HepG2 (cell line): Measurements from ENCODE around the gene PARP11. TPM values are rescaled to one million over a fixed set of nuclear protein-coding genes. Genes with fewer than 3 reads are reported as not detected.

Experiments used
- ATAC-seq: fragments of 200-7000 bp; cut with Tn5 transposase; 3 replicates; pipeline ENCODE4 v1.9.1; 2020; ENCODE audit warnings: mild to moderate bottlenecking, moderate library complexity
- BruUV-seq: library from RNA; stranded (reverse); fragments of 400-500 nt; replicated peaks from 2 replicates; lab custom pipeline; 2021; lab: Mats Ljungman, UMichigan
- CTCF ChIA-PET: fragments of 300-600 bp; formaldehyde crosslinking; extraction: SDS; loops from one replicate; lab custom pipeline; 2021; ENCODE audit warnings: low total read pairs, inconsistent platforms, low intra/inter-chr PET ratio; lab: Yijun Ruan, JAX
- POLR2A ChIA-PET: fragments of 350-600 bp; sonication (Branson Sonifier 250); formaldehyde crosslinking; loops from one replicate; lab custom pipeline; 2020; ENCODE audit warnings: antibody characterized with exemption, inconsistent platforms; lab: Yijun Ruan, JAX
- DNase-seq: peaks from one replicate; pipeline ENCODE4 v3.0.0-alpha.2; 2015; ENCODE audit warnings: low spot score
- FAIRE-seq: peaks from 3 replicates; lab custom pipeline; 2011; peaks lifted over from hg19 to GRCh38; lab: Jason Lieb, UNC
- H2AFZ ChIP-seq: one replicate; pipeline ENCODE4 v1.6.1; 2011; ENCODE audit warnings: low read length, inconsistent platforms
- H3K27ac ChIP-seq: fragments of 300-600 bp; 3 replicates; pipeline ENCODE4 v1.8.0; 2011; ENCODE audit warnings: mixed run types, mild to moderate bottlenecking, mixed read lengths, low read length, inconsistent platforms; ENCODE audit not compliant: insufficient read depth; ENCODE audit errors: extremely low read length
- H3K27me3 ChIP-seq, 2 experiments: fragments of 200-600 bp in 1 of 2; 2 replicates in 1 of 2; 3 replicates in 1 of 2; pipeline versions ENCODE4 v1.6.0 to v1.8.0; 2011; ENCODE audit warnings: low read length in 2 of 2, mild to moderate bottlenecking in 2 of 2, moderate library complexity in 2 of 2, inconsistent platforms in 1 of 2; ENCODE audit not compliant: insufficient read depth in 2 of 2, control insufficient read depth in 1 of 2
- H3K36me3 ChIP-seq, 2 experiments: fragments of 200-600 bp in 1 of 2; replicated peaks in 1 of 2; 2 replicates in 1 of 2; 3 replicates in 1 of 2; pipeline versions ENCODE4 v1.5.1 to v1.8.0; 2011; ENCODE audit warnings: low read length in 2 of 2, inconsistent platforms in 1 of 2; ENCODE audit not compliant: insufficient read depth in 2 of 2, control insufficient read depth in 1 of 2
- H3K4me1 ChIP-seq: 2 replicates; pipeline ENCODE4 v1.5.1; 2012; ENCODE audit warnings: low read length, inconsistent platforms; ENCODE audit not compliant: insufficient read depth
- H3K4me2 ChIP-seq: 2 replicates; pipeline ENCODE4 v1.6.0; 2011; ENCODE audit warnings: low read depth, low read length, inconsistent platforms
- H3K4me3 ChIP-seq, 3 experiments: fragments of 200-600 bp in 1 of 3; sonication (generic), shearing (Covaris generic) in 1 of 3; replicated peaks in 1 of 3; 2 replicates each; pipeline ENCODE4 v1.5.1; 2011 to 2016; ENCODE audit warnings: low read length in 3 of 3, inconsistent platforms in 2 of 3, low read depth in 2 of 3, mild to moderate bottlenecking in 2 of 3, control low read depth in 1 of 3, mixed read lengths in 1 of 3; ENCODE audit not compliant: insufficient read depth in 1 of 3
- H3K79me2 ChIP-seq: one replicate; pipeline ENCODE4 v1.6.1; 2011; ENCODE audit warnings: low read length, inconsistent platforms; ENCODE audit not compliant: insufficient read depth
- H3K9ac ChIP-seq: 2 replicates; pipeline ENCODE4 v1.6.0; 2011; ENCODE audit warnings: mild to moderate bottlenecking, low read depth, low read length, inconsistent platforms; ENCODE audit not compliant: insufficient read depth
- H3K9me3 ChIP-seq: 2 replicates; pipeline ENCODE4 v1.5.1; 2012; ENCODE audit warnings: mild to moderate bottlenecking, low read length
- H4K20me1 ChIP-seq: 2 replicates; pipeline ENCODE4 v1.6.0; 2011; ENCODE audit warnings: inconsistent platforms, mild to moderate bottlenecking, low read length, moderate library complexity; ENCODE audit not compliant: insufficient read depth
- ELF3 ChIP-seq: IDR thresholded peaks from 2 replicates; pipeline ENCODE4 v1.6.1; 2016; ENCODE audit warnings: missing genetic modification reagents, missing compliant biosample characterization
- MAZ ChIP-seq, 2 experiments: sonication (generic) in 1 of 2; formaldehyde crosslinking in 1 of 2; IDR thresholded peaks; 2 replicates each; pipeline versions ENCODE4 v1.5.0 to v1.6.1; 2012 to 2020; ENCODE audit warnings: low read depth in 2 of 2, mild to moderate bottlenecking in 2 of 2, borderline replicate concordance in 1 of 2, improper control_type of control experiment in 1 of 2, low read length in 1 of 2, missing genetic modification reagents in 1 of 2, moderate library complexity in 1 of 2
- NBN ChIP-seq: fragments of 450-650 bp; conservative IDR thresholded peaks from 2 replicates; pipeline ENCODE4 v1.6.1; 2017
- NFE2L1 ChIP-seq: sonication (generic); formaldehyde crosslinking; IDR thresholded peaks from 2 replicates; pipeline ENCODE4 v1.4.0; 2020; ENCODE audit warnings: missing genetic modification reagents, mild to moderate bottlenecking, borderline replicate concordance
- POLR2AphosphoS2 ChIP-seq: IDR thresholded peaks from 2 replicates; pipeline ENCODE4 v1.6.1; 2011; ENCODE audit warnings: low read depth, low read length, improper control_type of control experiment
- RBM22 ChIP-seq: fragments of 200-400 bp; formaldehyde crosslinking; optimal IDR thresholded peaks from 2 replicates; pipeline ENCODE3; 2017; ENCODE audit warnings: mild to moderate bottlenecking, low read length, moderate library complexity
- ZMAT3 ChIP-seq: sonication (generic); formaldehyde crosslinking; conservative IDR thresholded peaks from 2 replicates; pipeline ENCODE4 v1.7.0; 2021; ENCODE audit warnings: missing genetic modification reagents
- ZNF543 ChIP-seq: sonication (generic); formaldehyde crosslinking; IDR thresholded peaks from 2 replicates; pipeline ENCODE4 v1.4.0; 2020; ENCODE audit warnings: mild to moderate bottlenecking, missing genetic modification reagents
- ZSCAN12 ChIP-seq: sonication (generic); formaldehyde crosslinking; IDR thresholded peaks from 2 replicates; pipeline ENCODE4 v1.9.0; 2021; ENCODE audit warnings: mild to moderate bottlenecking, missing genetic modification reagents
- WGBS: methylation state at CpG from one replicate; pipeline ENCODE4 v1.1.6; 2017; ENCODE audit warnings: low lambda C conversion rate; 5-methylcytosine and 5-hydroxymethylcytosine counted together
- in situ Hi-C: cut with HindIII; loops from 2 replicates; pipeline ENCODE4 v1.10.0; 2017; ENCODE audit warnings: low pct_unique_long_range_greater_than_20kb; ENCODE audit not compliant: extremely low pct_ligation_motif_present
- intact Hi-C: fragments of 100-400 bp; cut with micrococcal nuclease; formaldehyde crosslinking; loops from one replicate; pipeline ENCODE4 v1.10.0; 2022; ENCODE audit not compliant: unreplicated experiment
- polyA plus RNA-seq, 8 experiments: library from polyadenylated mRNA; depleted of rRNA in 3 of 8; stranded (reverse) in 7 of 8; unstranded in 1 of 8; fragments of >200 nt; fragmentation: Illumina TruSeq in 4 of 8; extraction: Trizol in 4 of 8; gene quantifications; 2 replicates each; pipeline versions ENCODE4 v1.2.1 to v1.2.3, GENCODE V29; 2011 to 2016; ENCODE audit warnings: low read depth in 4 of 8, missing spikeins in 1 of 8, mixed read lengths in 1 of 8; ENCODE audit not compliant: insufficient read depth in 1 of 8
- total RNA-seq, 5 experiments: library from RNA; depleted of rRNA; stranded (reverse); fragments of >200 nt; fragmentation: Illumina TruSeq; extraction: Trizol; gene quantifications; 2 replicates each; pipeline ENCODE4 v1.2.3, GENCODE V29; 2016; ENCODE audit warnings: low read depth in 1 of 5
- TF ChIP-seq, protein P1 (sequence below): sonication (generic); formaldehyde crosslinking; IDR thresholded peaks from 2 replicates; pipeline ENCODE4 v1.9.0; 2021; ENCODE audit warnings: missing genetic modification reagents, borderline replicate concordance
- TF ChIP-seq, protein P2 (sequence below): sonication (generic); formaldehyde crosslinking; IDR thresholded peaks from 2 replicates; pipeline ENCODE4 v1.4.0; 2020; ENCODE audit warnings: missing genetic modification reagents, mild to moderate bottlenecking, borderline replicate concordance
- TF ChIP-seq, protein P3 (sequence below): sonication (generic); formaldehyde crosslinking; IDR thresholded peaks from 2 replicates; pipeline ENCODE4 v1.8.0; 2022; ENCODE audit warnings: low read depth, missing genetic modification reagents
- TF ChIP-seq, protein P4 (sequence below): sonication (generic); formaldehyde crosslinking; IDR thresholded peaks from 2 replicates; pipeline ENCODE4 v1.5.1; 2020; ENCODE audit warnings: missing genetic modification reagents, mild to moderate bottlenecking, borderline replicate concordance

PARP11 gene
- total and polyA plus RNA-seq, 2 of the 13 experiments (the other 11 are each of a cell fraction or from before 2014, with no cell fraction given) = 4.0 to 7.6 TPM

DNA sequence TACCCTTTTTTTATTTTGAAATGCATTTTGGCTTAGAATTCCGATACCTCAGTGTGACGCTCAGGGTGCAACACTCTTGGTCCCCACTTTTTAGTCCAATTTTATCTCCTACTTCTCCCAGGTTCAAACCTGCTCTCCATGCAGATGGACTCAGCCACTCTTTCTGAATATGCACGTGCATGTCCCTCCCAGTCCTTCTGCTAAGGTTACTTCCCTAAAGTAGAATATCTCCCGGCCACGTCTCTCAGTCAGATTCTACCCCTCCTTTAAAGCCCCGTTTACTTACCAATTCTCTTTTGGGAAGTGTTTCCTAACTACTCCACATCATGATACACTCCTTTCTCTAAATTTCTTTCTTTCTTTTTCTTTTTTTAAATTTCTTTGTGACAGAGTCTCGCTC is 15.5 kb upstream of the PARP11 start:
- CTCF ChIA-PET = no interaction called here
- BruUV-seq = no TSS peak
- TF ChIP-seq ZSCAN12 (CRISPR knock-in tag) (no peak), POLR2AphosphoS2 (no peak), ELF3 (no peak), NBN (no peak), RBM22 (no peak), NFE2L1 (no peak), MAZ (IDR thresholded peaks at IDR 0.05; ENCODE audit: borderline replicate concordance, low read depth, low read length) (no peak), MAZ (CRISPR knock-in tag; IDR thresholded peaks at IDR 0.05; ENCODE audit: low read depth) (no peak), ZMAT3 (no peak), ZNF543 (CRISPR knock-in tag) (no peak)
- TF ChIP-seq, protein P1, sequence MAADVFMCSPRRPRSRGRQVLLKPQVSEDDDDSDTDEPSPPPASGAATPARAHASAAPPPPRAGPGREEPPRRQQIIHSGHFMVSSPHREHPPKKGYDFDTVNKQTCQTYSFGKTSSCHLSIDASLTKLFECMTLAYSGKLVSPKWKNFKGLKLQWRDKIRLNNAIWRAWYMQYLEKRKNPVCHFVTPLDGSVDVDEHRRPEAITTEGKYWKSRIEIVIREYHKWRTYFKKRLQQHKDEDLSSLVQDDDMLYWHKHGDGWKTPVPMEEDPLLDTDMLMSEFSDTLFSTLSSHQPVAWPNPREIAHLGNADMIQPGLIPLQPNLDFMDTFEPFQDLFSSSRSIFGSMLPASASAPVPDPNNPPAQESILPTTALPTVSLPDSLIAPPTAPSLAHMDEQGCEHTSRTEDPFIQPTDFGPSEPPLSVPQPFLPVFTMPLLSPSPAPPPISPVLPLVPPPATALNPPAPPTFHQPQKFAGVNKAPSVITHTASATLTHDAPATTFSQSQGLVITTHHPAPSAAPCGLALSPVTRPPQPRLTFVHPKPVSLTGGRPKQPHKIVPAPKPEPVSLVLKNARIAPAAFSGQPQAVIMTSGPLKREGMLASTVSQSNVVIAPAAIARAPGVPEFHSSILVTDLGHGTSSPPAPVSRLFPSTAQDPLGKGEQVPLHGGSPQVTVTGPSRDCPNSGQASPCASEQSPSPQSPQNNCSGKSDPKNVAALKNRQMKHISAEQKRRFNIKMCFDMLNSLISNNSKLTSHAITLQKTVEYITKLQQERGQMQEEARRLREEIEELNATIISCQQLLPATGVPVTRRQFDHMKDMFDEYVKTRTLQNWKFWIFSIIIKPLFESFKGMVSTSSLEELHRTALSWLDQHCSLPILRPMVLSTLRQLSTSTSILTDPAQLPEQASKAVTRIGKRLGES (CRISPR knock-in tag) = no peak
- TF ChIP-seq, protein P2, sequence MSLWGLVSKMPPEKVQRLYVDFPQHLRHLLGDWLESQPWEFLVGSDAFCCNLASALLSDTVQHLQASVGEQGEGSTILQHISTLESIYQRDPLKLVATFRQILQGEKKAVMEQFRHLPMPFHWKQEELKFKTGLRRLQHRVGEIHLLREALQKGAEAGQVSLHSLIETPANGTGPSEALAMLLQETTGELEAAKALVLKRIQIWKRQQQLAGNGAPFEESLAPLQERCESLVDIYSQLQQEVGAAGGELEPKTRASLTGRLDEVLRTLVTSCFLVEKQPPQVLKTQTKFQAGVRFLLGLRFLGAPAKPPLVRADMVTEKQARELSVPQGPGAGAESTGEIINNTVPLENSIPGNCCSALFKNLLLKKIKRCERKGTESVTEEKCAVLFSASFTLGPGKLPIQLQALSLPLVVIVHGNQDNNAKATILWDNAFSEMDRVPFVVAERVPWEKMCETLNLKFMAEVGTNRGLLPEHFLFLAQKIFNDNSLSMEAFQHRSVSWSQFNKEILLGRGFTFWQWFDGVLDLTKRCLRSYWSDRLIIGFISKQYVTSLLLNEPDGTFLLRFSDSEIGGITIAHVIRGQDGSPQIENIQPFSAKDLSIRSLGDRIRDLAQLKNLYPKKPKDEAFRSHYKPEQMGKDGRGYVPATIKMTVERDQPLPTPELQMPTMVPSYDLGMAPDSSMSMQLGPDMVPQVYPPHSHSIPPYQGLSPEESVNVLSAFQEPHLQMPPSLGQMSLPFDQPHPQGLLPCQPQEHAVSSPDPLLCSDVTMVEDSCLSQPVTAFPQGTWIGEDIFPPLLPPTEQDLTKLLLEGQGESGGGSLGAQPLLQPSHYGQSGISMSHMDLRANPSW (CRISPR knock-in tag) = no peak
- TF ChIP-seq, protein P3, sequence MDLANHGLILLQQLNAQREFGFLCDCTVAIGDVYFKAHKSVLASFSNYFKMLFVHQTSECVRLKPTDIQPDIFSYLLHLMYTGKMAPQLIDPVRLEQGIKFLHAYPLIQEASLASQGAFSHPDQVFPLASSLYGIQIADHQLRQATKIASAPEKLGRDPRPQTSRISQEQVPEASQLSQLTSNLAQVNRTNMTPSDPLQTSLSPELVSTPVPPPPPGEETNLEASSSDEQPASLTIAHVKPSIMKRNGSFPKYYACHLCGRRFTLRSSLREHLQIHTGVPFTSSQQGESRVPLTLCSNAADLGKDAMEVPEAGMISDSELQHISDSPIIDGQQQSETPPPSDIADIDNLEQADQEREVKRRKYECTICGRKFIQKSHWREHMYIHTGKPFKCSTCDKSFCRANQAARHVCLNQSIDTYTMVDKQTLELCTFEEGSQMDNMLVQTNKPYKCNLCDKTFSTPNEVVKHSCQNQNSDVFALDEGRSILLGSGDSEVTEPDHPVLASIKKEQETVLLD = no peak
- TF ChIP-seq, protein P4, sequence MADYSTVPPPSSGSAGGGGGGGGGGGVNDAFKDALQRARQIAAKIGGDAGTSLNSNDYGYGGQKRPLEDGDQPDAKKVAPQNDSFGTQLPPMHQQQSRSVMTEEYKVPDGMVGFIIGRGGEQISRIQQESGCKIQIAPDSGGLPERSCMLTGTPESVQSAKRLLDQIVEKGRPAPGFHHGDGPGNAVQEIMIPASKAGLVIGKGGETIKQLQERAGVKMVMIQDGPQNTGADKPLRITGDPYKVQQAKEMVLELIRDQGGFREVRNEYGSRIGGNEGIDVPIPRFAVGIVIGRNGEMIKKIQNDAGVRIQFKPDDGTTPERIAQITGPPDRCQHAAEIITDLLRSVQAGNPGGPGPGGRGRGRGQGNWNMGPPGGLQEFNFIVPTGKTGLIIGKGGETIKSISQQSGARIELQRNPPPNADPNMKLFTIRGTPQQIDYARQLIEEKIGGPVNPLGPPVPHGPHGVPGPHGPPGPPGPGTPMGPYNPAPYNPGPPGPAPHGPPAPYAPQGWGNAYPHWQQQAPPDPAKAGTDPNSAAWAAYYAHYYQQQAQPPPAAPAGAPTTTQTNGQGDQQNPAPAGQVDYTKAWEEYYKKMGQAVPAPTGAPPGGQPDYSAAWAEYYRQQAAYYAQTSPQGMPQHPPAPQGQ = no peak
- ATAC-seq (no peak), FAIRE-seq (no peak), DNase-seq (no peak)
- in situ Hi-C loops (loop anchor here (5.0 kb wide), 2 partner anchors 149 to 389 kb away; no protein-coding TSS in a partner anchor), intact Hi-C loops (loop anchor here (5.0 kb wide), 1 partner anchor 74 kb away; no protein-coding TSS in a partner anchor)
- Histone ChIP-seq H3K79me2 (no peaks in the 10 kb centered on the region), H3K36me3 (no peaks in the 10 kb centered on the region), H2AFZ (no peak overlapping the region), H3K9ac (no peak overlapping the region), H4K20me1 (no peaks in the 10 kb centered on the region), H3K4me1 (no peaks in the 10 kb centered on the region), H3K27me3 (no peaks in the 10 kb centered on the region; a peak in 2 of 5 replicates), H3K27ac (no peak overlapping the region), H3K4me3 (no peak overlapping the region), H3K4me2 (no peak overlapping the region), H3K9me3 (no peaks in the 10 kb centered on the region)
- POLR2A ChIA-PET = no interaction called here
- WGBS = 32% methylated on average over 7 of the region's 7 CpGs
